Suprapubic skin (tissue), 4 donors: Measurements from ENCODE around the gene DLGAP4.

Source experiments
- EP300 ChIP-seq: sonication (generic); formaldehyde crosslinking; IDR thresholded peaks from one replicate; pipeline ENCODE4 v1.6.1; 2017; ENCODE audit warnings: antibody characterized with exemption
- POLR2A ChIP-seq, 2 donors: fragments of 450-650 bp; IDR thresholded peaks; one replicate each; pipeline ENCODE4 v1.6.1; 2017; ENCODE audit warnings: antibody characterized with exemption in 2 of 2, mild to moderate bottlenecking in 2 of 2, moderate library complexity in 2 of 2
- POLR2AphosphoS5 ChIP-seq, 3 donors: sonication (generic); formaldehyde crosslinking; IDR thresholded peaks; one replicate each; pipeline ENCODE4 v1.6.1; 2017; ENCODE audit warnings: antibody characterized with exemption in 3 of 3
- TF ChIP-seq, protein P1 (sequence below), 2 donors: fragments of 200-600 bp in 1 of 2; fragments of 450-650 bp in 1 of 2; sonication (generic) in 1 of 2; IDR thresholded peaks; one replicate each; pipeline ENCODE4 v1.5.1; 2016 to 2019; ENCODE audit warnings: antibody characterized with exemption in 2 of 2, mild to moderate bottlenecking in 1 of 2, moderate library complexity in 1 of 2

DNA sequence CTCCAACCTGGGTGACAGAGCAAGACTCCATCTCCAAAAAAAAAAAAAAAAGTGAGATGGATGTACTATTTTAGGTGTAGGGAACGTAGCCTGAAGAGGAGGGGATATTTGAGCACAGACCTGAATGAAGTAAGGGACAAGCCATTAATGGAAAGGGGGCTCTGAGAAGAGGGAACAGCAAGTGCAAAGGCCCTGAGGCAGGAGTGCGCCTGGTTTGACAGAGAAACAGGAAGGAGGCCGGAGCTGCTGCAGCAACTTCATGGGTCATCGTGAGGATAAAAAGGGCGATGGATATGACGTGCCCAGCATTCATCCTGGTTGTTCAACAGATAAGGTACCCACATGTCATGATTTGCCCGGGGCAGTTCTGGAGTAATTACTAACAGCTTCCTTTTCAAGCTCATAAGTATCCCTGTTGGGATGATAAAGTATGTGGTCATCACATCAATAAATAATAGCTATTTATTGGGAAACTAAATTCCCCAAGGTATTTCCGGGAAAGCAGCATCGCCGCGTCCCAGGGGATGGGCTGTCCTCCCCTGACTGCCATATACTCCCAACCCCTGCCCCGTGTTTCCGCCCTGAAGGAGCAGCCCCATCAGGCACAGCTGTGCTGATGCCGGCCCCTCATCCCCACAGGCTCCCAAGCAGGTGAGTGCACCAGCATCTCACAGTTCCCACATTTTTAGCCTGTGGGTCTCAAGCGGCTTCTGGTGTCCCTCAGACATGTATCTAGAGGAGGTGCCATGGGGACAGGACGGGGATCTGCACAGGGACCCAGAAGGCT is 43.4 kb downstream of the DLGAP4 start:
- TF ChIP-seq EP300: no peak
- TF ChIP-seq POLR2AphosphoS5 (IDR thresholded peaks at IDR 0.05): no peak
- TF ChIP-seq, protein P1, sequence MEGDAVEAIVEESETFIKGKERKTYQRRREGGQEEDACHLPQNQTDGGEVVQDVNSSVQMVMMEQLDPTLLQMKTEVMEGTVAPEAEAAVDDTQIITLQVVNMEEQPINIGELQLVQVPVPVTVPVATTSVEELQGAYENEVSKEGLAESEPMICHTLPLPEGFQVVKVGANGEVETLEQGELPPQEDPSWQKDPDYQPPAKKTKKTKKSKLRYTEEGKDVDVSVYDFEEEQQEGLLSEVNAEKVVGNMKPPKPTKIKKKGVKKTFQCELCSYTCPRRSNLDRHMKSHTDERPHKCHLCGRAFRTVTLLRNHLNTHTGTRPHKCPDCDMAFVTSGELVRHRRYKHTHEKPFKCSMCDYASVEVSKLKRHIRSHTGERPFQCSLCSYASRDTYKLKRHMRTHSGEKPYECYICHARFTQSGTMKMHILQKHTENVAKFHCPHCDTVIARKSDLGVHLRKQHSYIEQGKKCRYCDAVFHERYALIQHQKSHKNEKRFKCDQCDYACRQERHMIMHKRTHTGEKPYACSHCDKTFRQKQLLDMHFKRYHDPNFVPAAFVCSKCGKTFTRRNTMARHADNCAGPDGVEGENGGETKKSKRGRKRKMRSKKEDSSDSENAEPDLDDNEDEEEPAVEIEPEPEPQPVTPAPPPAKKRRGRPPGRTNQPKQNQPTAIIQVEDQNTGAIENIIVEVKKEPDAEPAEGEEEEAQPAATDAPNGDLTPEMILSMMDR (IDR thresholded peaks at IDR 0.05): no peak
- no peak for TF ChIP-seq POLR2A (IDR thresholded peaks at IDR 0.05)
